HK-2 (cell line): Measurements from ENCODE around the gene CCL23.

Source experiments
- DNase-seq: peaks from one replicate; pipeline ENCODE4 v3.0.0-alpha.2; 2018; ENCODE audit not compliant: unreplicated experiment

Gene CCL23

DNA sequence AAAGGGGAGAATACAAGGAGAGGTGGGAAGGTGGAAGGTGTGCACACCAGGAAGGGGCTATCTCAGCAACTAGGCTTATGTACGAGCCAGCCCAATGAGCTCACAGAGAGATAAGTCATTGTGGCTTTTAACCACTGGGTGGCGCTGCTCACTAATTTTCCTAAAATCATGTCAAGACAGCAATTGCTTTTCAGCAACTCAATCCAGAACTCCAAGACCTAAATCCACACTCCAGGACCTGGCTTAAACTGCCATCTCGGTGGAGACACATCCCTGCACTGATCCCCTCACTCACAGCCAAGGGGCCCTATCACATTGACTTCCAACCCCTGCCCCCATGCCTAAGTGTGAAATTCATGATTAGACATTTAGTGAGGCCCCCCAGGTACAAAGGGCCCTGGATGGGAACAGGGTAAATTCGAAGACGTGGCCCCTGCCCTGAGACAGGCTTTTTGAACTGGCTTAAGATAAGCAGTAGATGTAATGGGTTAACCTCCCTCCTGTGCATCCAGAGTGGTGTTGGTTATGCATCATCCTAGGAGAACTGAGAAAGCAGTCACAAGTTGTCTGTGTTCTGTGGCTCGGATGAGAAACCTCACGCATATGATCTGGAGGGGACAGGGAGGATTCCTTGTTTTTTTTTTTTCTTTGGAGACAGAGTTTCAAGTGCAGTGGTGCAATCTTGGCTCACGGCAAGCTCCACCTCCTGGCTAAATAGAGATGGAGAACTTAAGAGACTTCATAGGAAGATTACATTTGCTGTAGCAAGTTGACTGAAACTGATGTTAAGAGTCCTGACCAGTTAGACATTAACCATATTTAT lies 48.0 kb downstream of the CCL23 start:
- peak; percentile 67 for DNase-seq

DNA sequence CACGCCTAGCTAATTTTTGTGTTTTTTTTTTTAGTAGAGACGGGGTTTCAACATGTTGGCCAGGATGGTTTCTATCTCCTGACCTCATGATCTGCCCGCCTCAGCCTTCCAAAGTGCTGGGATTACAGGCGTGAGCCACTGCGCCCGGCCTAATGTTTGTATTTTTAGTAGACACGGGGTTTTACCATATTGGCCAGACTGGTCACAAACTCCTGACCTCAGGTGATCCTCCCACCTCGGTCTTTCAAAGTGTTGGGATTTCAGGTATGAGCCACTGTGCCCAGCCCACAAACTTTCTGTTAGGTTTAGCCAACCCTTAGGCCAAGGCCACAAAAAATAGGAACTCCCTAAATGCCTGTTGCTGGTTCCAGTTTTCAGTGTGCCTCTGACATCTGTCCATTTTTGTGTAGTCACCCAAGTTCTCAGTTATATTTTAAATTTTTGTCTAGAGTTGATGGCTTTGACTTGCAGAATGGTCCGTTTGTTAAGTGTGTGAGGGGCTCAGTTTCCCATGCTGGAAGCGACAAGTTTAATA lies 49.2 kb downstream of the CCL23 start:
- no peak for DNase-seq

DNA sequence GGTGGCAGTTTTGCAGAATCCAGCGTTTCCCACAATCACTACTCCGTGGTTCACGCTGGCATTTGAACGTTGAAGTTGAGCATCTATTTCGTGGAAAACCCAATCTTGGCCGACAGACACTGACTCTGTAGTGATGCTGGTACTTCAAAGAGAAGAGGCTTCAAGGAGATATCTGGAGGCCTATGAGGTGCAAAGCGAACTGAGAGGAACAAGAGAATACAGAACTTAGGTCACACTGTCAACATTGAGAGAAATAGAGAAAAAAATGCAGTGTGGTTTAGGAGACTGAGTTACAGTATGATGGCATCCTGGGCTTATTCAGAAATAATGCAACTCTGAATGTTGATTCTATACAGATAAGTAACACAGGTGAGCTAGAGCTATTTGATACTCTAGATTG lies 52.5 kb downstream of the CCL23 start:
- DNase-seq: no peak

DNA sequence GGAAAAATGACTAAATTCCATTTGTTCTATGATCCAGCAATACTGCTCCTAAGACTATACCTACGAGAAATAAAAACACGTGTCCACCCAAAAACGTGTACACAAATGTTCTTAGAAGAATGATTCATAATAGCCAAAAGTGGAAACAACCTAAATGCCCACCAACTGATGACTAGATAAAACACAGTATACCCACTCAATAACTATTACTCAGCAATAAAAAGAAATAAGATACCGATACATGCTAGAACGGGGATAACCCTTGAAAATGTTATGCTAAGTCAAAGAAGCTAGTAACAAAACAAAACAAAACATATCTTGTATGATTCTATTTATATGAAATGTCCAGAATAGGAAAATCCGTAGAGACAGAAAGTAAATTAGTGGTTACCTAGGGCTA lies 54.1 kb downstream of the CCL23 start:
- DNase-seq: no peak
